Measurements from ENCODE around the gene TOE1.
A peak's percentile ranks its signal among the peaks of the same experiment; 100 is the strongest.
"Not testable (repeated sequence)": the region's sequence is repeated elsewhere in the genome, so short reads cannot be mapped to it uniquely, and the experiment has no call there.

TOE1 gene

DNA sequence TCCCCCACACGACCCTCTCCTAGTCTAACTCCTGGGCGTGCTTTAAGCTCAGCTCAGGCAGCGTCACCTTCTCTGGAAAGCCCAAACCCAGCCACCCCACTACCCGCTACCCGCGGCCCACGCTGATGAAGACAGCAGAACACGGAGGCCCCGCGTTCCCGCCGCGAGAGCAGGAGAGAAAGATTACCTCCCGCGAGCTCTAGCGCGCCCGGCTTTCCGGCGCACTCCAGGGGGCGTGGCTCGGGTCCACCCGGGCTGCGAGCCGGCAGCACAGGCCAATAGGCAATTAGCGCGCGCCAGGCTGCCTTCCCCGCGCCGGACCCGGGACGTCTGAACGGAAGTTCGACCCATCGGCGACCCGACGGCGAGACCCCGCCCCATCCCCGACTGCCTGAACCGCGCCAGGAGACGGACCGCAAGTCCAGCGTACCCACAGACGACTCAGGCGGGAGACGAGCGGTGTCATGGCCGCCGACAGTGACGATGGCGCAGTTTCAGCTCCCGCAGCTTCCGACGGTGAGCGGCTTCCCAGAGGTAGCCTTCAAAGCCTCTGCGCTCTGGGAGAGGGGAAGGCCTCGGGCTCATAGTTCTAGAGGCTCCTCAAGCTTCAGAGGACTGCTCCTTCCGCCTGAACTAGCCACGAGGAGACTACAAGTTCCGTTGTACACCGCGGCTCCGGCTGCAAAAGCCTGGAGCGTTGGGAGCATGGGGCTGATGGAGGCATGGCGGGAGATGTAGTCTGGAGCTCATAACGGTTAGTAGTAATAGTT is at the start of gene TOE1, which contains the start of gene MUTYH:
Gene TOE1 (plus strand): TSS at position 382 of the 770 bp plus-strand sequence. CDS start 83 bp downstream, at position 465.
Gene MUTYH (minus strand): TSS at position 652 of the 770 bp plus-strand sequence. CDS start 5,935 bp downstream, outside the sequence.
- DNase-seq (ENCODE audit: low read depth) = peak; percentile 89

DNA sequence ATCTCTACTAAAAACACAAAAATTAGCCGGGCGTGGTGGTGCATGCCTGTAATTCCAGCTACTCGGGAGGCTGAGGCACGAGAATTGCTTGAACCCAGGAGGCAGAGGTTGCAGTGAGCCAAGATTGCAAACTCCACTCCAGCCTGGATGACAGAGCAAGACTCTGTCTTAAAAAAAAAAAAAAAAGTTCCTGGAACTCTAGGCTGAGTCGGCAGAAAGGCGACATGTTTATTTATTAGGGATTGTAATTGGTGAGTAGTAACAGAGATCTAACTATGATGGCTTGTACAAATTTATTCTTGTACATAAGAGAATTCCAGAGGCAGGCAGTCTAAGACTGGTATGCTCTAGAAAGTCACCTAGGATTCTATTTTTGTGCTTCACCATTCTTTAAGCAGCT is 49.0 kb upstream of the TOE1 start:
- DNase-seq (ENCODE audit: low read depth) = not testable (repeated sequence)

DNA sequence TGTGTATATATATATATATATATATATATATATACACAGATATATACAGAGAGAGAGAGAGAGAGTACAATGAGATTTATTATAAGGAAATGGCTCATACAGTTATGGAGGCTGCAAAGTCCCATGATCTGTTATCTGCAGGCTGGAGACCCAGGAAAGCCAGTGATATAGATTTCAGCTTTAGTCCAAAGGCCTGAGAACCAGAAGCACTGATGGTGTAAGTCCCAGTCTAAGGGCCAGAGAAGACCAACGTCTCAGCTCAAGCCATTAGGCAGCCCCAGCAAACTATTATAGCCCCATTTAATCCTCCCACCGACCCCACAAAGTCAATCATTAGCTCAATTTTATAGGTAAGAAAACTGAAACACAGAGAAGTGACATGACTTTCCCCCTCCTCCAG is 48.3 kb upstream of the TOE1 start:
- DNase-seq (ENCODE audit: low read depth) = no peak

DNA sequence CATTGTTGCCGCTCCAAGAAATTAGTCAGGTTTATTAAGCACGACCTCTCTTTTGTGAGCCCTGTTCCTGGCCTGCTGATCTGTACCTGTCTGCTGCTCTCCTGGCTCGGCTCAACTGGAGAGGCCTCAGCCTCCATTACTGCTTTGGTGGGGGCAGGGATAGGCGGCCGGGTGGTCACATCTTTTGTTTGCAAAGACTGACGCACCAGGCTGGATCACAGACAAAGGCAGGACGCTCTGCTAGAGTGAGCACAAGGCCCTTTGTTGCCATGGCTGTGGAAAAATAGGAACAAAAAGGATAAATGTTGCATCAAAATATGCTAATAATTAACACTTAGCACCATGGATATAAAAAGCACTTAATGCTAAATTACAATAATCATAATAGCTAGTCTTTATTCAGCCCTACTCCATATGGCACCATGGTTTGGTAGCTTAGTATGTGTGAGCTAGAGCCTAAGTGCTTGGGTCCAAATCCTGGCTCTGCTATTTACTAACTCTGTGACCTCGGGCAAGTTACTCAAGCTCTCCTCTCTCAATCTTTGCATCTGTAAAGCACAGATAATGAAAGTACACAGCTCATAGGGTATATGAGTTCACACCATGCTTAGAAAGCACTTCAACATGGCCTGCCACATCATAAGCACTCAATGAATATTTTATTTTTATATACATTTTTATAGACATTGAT is 42.2 kb upstream of the TOE1 start:
- DNase-seq (ENCODE audit: low read depth) = no peak

DNA sequence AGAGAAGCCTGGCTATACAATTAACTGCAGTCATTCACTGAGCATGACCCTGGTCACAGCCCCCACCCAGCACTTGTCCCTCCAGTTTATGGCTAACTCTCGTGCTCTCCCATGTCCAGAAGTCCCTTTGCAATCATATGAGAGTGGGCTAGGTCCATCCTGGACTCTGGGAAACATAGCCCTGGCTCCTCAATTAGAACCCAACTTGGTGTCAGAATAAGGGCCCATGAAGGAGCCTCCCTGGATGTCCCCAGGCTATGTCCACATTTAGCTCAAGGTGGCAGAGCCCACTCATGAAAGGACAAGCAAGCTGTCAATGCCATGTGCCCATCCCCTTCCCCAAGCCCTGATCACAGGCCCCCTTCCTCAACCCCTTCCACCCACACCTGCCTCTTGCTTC is 40.7 kb upstream of the TOE1 start:
- no peak for DNase-seq (ENCODE audit: low read depth)

DNA sequence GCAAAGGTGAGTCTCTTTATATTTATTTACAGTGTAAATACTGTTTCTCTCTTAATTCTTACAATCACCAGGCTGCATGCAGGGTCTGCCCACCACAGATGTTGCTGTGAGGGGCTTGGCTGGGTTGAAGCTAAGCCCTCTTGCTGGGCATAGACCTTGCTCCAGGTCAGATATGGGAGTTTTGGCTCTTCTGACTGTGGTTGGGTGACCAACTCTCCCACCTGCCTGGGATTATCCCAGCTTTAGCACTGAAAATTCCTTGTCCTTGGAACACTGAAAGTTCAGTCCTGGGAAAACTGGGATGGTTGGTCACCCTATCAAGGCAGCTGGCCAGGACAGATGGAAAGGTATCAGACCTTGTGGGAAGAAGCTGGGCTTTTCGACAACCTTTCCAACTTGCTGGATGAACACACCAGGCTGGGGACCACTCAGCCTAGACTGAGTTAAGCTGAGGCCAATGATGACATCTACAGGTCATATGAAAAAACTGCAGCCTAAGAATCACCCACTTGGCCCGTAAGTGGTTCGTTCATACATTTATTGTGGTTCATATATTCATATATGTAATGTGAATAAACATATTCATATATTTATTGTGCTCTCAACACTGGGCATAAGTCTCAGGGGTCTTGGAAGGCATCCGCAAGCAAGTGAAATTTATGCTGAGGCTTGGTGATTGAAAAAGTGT is 39.8 kb upstream of the TOE1 start:
- DNase-seq (ENCODE audit: low read depth) = peak; percentile 41

DNA sequence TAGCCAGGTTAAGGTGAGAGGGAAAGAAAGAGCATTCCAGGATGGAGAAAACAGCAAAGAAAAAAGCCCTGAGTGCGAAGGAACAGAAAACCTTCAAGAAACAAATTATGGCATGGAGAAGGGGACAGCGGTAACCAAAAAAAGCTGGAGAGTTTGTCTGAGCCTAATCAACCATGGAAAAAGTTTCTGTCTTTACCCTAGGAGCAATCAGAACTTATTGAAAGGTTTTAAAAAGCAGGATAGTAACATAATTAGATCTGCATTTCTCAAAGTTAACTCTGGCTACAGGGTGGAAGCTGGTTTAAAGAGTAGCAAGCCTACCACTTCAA is 39.3 kb upstream of the TOE1 start:
- no peak for DNase-seq (ENCODE audit: low read depth)

DNA sequence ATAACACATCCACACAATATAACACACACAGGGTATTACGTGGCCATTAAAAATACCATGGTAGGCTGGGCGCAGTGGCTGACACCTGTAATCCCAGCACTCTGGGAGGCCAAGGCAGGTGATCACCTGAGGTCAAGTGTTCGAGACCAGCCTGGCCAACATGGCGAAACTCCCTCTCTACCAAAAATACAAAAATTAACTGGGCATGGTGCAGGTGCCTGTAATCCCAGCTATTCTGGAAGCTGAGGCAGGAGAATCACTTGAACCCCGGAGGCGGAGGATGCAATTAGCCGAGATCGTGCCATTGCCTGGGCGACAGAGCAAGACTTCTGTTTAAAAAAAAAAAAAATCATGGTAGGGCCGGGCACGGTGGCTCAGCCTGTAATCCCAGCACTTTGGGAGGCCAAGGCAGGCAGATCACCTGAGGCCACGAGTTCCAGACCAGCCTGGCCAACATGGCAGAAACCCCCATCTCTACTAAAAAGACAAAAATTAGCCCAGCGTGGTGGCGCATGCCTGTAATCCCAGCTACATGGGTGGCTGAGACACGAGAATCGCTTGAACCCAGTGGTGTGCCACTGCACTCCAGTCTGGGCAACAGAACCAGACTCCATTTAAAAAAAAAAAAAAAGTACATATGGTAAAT is 37.3 kb upstream of the TOE1 start:
- DNase-seq (ENCODE audit: low read depth) = no peak

DNA sequence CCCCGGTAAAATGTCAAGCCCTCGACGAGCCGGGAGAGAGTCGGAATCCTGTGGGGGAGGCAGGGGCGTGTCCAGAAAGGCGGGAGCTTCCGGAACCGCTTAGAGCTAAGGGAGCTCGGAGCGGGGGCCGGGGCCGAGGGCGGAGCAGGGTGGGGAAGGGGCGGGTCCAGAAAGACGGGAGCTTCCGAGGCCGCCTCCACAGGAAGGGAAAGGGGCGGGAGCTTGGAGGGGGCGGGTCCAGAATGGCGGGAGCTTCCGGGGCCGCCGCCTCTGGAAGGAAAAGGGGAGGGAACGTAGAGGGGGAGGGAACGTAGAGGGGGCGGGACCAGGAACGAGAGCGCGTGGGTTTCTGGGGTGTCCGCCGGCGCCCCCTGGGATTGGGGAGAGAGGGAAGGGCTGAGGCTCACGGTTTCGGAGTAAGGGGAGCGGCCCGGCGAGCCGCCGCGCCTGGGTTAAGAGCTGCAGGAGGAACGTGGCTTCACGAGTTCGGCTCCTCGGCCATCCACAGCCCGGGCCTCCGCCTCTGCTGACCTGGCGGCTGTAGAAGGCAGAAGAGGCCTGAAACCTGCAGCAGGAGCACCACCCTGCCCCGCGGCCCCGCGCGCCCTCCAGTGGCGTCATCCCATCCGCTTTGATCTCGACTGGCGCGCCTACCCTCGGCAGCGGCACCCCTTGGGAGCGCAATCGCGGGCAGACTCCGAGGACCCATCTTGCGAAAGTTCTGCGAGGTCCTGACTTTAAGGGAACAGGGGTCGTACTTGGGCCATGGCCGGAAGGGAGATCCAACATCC is 36.3 kb upstream of the TOE1 start:
- DNase-seq (ENCODE audit: low read depth) = peak; percentile 94

DNA sequence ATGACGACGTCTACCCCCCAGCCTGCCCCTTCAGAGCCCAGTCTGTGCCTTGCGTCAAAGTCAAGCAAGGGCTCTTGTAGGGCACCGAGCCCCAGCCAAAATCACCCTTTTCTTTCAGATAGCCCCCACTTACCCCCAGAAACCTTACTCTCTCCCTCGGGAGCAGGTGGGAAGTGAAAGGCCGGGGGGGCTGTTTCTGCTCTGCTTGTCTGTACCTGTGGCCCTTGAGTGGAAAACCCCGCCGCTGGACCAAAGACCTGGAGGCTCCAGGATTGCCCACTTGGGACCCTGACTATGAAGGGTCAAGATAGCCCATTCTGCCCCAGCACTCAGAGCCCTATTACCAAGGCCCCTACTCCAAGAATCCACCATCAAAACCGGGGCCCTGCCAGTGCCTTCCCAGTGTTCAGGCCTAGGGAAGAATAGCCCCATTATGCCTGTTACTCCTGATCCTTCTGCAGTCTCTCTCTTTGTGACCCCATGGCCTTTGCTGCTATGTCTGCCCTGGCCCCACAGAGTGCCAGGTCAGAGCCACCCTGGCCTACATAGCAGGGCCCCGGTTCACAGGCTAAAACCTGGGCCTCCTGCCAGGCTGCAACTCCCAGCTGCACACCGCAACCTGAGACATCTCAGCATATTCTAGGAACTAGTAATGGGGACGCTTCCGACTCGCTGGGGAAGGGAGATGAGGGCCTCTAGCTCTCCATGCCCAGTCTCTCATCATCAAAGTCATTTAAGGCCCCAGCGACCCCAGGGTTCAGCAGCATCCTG is 35.5 kb upstream of the TOE1 start:
- no peak for DNase-seq (ENCODE audit: low read depth)

DNA sequence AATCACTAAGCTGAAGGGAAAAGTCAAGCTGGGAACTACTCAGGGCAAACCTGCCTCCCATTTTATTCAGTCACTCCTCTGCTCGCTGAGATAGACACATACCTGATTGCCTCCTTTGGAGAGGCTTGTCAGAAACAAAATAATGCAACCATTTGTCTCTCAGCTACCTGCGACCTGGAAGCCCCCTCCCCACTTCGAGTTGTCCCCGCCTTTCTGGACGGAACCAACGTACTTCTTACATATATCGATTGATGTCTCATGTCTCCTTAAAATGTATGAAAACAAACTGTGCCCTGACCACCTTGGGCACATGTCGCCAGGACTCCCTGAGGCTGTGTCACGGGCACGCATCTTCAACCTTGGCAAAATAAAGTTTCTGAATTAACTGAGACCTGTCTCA is 34.7 kb upstream of the TOE1 start:
- DNase-seq (ENCODE audit: low read depth) = no peak

DNA sequence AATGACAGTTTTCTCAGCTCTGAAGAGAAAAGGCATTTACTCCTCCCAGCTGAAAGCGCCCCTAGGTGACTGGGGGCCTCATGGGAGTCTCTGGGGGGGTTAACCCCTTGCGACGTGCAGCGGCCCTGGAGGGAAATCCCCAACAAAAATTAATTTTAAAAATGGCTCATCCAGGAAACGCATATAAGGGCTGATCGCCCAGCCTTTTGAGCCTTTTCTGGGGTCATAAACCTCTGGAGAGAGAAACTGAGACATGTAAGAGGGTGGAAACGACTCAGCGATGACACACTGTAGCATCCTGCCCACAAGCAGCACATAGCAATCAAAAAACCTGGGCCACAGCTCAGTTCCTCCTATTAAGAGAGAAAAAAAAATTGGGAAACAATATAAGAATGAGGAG is 33.7 kb upstream of the TOE1 start:
- no peak for DNase-seq (ENCODE audit: low read depth)

DNA sequence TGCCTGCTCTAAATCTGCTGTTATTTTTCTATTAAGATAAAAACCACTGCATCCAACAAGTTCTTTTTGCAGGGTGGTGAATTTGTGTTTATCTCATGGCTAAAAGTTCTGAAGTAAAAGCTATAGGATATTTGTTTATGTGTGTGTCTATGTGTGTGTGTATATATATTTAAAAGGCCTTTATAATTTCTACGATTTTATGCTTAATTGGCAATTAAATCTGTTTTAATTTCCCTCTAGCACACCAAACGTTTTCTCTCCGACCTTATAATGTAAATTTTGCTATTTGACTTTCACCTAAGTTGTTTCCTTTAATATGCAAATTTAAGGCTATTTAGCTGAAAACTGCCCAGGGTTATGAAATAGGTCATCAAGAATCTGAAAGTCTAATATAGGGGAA is 33.1 kb upstream of the TOE1 start:
- DNase-seq (ENCODE audit: low read depth) = no peak

DNA sequence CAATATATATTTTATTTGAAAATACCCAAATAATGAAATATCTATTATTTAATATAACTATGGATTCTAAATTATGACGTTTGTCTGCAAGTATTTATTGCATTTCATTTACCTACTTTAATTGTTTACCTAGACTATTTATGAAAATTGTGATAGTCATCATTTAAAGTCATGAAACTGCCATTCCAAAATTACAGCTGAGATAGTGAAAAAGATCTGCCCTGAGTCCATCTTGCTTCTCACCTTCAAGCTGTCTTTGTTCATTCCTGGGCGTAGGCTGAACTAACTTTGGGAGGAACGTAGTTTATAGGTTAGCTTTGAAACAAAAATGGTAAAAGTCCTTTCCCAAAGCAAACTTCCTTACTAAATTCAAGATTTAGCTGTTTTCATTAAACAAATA is 25.7 kb upstream of the TOE1 start:
- no peak for DNase-seq (ENCODE audit: low read depth)

DNA sequence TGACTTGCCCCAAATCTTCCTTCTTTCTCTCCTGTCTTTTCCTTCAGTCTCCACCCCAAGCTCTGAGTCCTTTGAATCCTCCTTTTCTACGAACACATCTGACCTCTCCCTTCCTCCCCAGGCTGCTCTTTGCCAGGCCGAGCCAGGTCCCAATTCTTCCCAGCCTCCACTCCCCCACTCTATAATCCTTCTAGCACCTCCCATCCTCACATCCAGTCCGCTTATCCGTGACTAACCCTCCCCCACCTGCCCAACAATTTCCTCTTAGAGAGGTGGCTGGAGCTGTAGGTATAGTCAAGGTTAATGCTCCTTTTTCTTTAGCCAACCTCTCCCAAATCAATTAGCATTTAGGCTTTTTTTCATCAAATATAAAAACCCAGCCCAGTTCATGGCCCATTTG is 22.8 kb upstream of the TOE1 start:
- no peak for DNase-seq (ENCODE audit: low read depth)

DNA sequence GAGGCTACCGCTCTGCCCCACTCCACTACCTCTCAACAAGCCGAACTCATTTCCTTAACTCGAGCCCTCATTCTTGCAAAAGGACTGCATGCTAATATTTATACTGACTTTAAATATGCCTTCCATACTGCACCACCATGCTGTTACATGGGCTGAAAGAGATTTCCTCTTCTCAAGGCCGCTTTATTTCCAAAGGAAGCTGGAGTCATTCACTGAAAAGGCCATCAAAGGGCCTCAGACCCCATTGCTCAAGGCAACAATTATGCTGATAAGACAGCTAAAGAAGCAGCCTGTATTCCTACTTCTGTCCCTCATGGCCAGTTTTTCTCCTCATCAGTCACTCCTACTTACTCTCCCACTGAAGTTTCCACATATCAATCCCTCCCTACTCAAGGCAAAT is 20.2 kb upstream of the TOE1 start:
- DNase-seq (ENCODE audit: low read depth) = no peak

DNA sequence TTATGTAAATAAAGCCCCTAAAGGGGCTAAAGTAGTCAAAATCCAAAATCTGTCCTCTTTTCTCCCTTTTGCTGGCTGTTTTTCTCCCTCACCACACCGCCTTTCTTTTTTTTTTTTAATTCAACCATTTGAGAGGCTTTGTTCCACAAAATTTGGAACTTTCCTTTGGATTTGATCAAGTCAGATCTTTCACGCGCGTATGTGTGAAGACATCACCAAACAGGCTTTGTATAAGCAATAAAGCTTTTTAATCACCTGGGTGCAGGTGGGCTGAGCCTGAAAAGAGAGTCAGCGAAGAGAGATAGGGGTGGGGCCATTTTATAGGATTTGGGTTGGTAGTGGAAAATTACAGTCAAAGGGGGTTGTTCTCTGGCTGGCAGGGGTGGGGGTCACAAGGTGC is 18.5 kb upstream of the TOE1 start:
- no peak for DNase-seq (ENCODE audit: low read depth)

DNA sequence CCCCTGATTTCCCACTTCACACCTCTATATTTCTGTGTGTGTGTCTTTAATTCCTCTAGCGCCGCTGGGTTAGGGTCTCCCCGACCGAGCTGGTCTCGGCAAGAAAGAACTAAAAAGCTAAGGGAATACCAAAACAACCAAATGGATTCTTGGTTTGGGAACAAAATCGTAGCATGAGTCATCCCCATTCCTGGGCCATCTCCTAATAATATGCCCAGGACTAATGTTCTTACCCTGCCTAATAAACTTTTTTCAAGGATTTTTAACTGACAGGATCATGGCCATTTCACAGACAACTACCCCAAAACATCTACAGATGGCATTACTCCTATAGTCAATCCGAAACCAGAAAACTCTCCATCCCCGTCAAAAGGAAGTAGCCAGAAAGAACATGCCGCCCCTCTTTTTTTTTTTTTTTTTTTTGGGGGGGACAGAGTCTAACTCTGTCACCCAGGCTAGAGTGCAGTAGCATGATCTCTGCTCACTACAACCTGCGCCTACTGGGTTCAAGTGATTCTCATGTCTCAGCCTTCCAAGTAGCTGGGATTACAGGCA is 17.4 kb upstream of the TOE1 start:
- no peak for DNase-seq (ENCODE audit: low read depth)

DNA sequence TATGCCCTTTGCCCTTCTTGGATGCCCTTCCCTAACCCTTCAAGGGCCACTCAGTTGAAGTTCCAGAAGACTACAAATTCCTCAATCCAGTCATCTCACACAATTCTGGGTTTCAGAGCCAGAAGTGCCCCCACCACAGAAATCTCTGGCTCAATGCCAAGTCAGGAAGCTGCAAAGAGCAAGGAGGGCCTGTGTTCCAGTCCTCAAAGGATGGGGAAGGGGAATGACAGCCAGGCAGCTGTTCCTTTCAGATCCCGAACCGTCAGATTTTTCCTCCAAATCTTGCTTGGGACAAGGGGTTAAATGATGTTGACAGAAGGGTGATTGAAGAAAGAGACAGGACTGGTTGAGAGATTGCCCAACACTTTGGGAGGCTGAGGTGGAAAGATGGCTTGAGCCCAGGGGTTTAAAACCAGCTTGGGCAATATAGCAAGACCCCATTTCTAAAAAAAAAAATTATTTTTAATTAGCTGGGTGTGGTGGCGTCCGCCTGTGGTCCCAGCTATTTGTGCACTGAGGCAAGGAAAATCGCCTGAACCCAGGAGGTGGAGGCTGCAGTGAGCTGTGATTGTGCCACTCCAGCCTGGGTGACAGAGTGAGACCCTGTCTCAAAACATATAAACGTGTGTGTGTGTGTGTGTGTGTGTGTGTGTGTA is 14.0 kb upstream of the TOE1 start:
- DNase-seq (ENCODE audit: low read depth) = no peak
